GM19438 (cell line): ENCODE results near the gene RPL3.

Source experiments
- ATAC-seq: cut with Tn5 transposase; IDR thresholded peaks from one replicate; pipeline ENCODE4 v1.9.1; 2021; ENCODE audit warnings: low read depth; ENCODE audit not compliant: unreplicated experiment

Gene RPL3

GRCh38 chr22:39317775-39318506 lies 1.5 kb downstream of the RPL3 start:
- no peak for ATAC-seq

GRCh38 chr22:39317084-39317774 lies 2.2 kb downstream of the RPL3 start:
- ATAC-seq: no peak

- ATAC-seq: no peak
These were observed 2.9 kb downstream of the RPL3 start for GRCh38 chr22:39316440-39317083.

GRCh38 chr22:39315389-39315788 lies 4.0 kb downstream of the RPL3 start:
- no peak for ATAC-seq

- no peak for ATAC-seq
These were observed 5.0 kb downstream of the RPL3 start for GRCh38 chr22:39314251-39314971.

GRCh38 chr22:39313258-39314001 lies 6.0 kb downstream of the RPL3 start:
- no peak for ATAC-seq

GRCh38 chr22:39312410-39312809 lies 7.0 kb downstream of the RPL3 start:
- ATAC-seq: no peak

GRCh38 chr22:39311592-39312400 lies 7.6 kb downstream of the RPL3 start:
- ATAC-seq: no peak

- ATAC-seq: no peak
These were observed 9.3 kb downstream of the RPL3 start for GRCh38 chr22:39309881-39310714.

- no peak for ATAC-seq
These were observed 10.0 kb downstream of the RPL3 start for GRCh38 chr22:39309364-39309861.

- no peak for ATAC-seq
These were observed 10.6 kb downstream of the RPL3 start for GRCh38 chr22:39308614-39309363.

GRCh38 chr22:39306456-39307361 lies 12.7 kb downstream of the RPL3 start:
- no peak for ATAC-seq

- no peak for ATAC-seq
These were observed 15.3 kb downstream of the RPL3 start for GRCh38 chr22:39303892-39304671.

- ATAC-seq: no peak
These were observed 16.1 kb downstream of the RPL3 start for GRCh38 chr22:39303358-39303757.

- ATAC-seq: no peak
These were observed 16.9 kb downstream of the RPL3 start for GRCh38 chr22:39302431-39302960.

GRCh38 chr22:39301926-39302325 lies 17.5 kb downstream of the RPL3 start:
- no peak for ATAC-seq
